ENCODE measurements around the gene SNX22.

- TF ChIP-seq EZH2 (IDR thresholded peaks at IDR 0.05; ENCODE audit: borderline replicate concordance, low read depth, low read length, poor library complexity, severe bottlenecking), result no peak
- TF ChIP-seq CTCF (conservative IDR thresholded peaks at IDR 0.05; ENCODE audit: low read depth, low read length), result no peak
These were observed 1.2 kb downstream of the SNX22 start for GRCh38 chr15:64152507-64153387.

All from A673 (cell line).